ENCODE measurements around the gene ORM2.
"Not testable (repeated sequence)": the region's sequence is repeated elsewhere in the genome, so short reads cannot be mapped to it uniquely, and the experiment has no call there.

The ORM2 gene

DNA sequence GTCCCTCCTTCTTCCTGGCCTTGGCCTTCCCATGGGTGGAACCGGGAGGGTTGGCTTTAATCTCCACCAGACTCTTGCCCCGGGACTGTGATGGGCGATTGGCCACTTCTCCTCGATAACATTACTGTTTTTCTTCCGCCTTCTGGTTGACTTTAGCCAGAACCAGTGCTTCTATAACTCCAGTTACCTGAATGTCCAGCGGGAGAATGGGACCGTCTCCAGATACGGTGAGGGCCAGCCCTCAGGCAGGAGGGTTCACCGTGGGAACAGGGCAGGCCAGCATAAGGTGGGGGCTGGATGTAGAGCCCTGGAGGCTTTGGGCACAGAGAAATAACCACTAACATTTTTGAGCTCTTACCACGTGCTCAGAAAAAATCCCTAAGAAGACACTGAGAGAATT lies 967 bp downstream of the ORM2 start:
- DNase-seq (ENCODE audit: low read depth in 2 of 3, low spot score in 1 of 3): no peak

GRCh38 chr9:114331229-114332195 lies 1.8 kb downstream of the ORM2 start:
- not testable (repeated sequence) for DNase-seq (ENCODE audit: low read depth in 2 of 3, low spot score in 1 of 3)

DNA sequence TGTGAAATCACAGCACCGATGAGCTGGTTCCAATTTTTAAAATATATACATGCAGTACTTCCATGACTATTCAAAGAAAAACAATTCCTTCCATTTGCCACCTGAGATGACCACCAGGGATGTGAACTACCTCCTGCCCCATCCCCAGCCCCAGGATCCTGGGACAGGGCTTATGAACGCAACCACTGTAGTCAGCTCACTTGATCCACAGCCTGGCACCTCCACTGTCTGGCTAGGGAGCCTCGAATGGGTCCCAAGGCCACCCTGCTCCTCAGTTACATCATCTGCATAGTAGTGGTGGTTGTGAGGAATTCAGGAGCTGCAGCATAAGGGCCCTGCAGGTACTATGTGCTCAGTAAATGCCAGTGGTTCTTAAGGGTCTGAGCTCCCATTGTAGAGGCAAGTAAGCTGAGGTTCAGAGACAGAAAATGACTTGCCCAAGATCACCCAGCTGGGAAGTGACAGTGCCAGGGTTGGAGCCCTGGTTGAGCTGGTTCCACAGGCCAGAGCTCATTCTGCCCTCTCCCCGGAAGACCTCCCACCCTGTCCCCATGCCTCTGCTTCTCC lies 2.9 kb downstream of the ORM2 start:
- DNase-seq (ENCODE audit: low read depth in 2 of 3, low spot score in 1 of 3): not testable (repeated sequence)

DNA sequence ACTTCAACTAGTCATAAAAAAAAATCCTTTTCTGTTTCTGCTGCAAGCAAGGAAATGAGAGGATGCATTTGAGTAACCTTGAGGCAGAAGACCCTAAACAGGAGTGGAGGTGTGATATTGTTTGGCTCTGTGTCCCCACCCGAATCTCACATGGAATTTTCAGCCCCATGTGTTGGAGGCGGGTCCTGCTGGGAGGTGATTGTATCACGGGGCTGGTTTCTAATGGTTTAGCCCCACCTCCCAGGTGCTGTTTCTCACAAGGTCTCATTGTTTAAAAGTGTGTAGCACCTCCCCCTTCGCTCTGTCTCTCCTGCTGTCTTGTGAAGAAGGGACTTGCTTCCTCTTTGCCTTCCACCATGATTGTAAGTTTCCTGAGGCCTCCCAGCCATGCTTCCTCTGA lies 4.0 kb downstream of the ORM2 start:
- not testable (repeated sequence) for DNase-seq (ENCODE audit: low read depth in 2 of 3, low spot score in 1 of 3)

DNA sequence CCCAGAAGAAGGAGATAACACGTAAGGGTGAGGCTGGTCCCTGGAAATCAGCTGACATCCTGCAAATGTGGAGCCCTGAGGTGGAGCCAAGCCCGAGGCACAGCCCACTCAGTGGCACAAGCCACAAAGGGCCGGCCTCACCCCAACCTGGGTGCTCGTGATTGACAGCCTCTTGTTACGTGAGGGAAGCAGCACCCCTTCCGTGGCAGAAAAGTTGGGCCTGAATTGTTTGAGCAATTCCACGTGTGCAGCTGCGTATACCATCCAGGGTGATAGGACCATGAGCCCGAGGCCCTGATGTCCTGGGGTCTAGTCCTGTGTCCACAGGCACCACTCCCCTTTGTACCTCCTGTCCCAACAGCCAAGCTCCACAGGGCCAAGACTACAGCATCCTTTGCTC lies 4.8 kb downstream of the ORM2 start:
- DNase-seq (ENCODE audit: low read depth in 2 of 3, low spot score in 1 of 3): no peak

GRCh38 chr9:114335745-114336144 lies 6.1 kb downstream of the ORM2 start:
- no peak for DNase-seq (ENCODE audit: low read depth in 2 of 3, low spot score in 1 of 3)

DNA sequence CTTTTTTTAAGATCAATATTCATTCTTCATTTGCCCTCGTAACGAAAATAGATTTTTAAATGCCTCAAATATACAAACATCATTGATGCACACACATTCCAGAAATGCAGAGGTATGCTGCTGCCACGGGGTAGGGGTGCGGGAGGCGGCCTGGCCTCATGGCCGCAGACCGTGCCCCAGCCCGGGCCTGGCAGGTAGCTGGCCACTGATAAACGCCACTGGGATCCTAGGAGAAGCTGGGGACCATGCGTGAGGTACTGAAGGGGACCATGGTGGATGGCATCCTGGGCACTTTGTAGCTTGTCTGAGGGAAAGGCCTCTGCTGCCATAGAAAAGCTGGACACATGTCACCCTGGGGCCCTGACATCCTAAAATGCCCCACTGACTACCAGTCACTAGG lies 6.5 kb downstream of the ORM2 start:
- DNase-seq (ENCODE audit: low read depth in 2 of 3, low spot score in 1 of 3): no peak

GRCh38 chr9:114336699-114337395 lies 7.2 kb downstream of the ORM2 start:
- DNase-seq (ENCODE audit: low read depth in 2 of 3, low spot score in 1 of 3): no peak

GRCh38 chr9:114338187-114338586 lies 8.5 kb downstream of the ORM2 start:
- no peak for DNase-seq (ENCODE audit: low read depth in 2 of 3, low spot score in 1 of 3)

DNA sequence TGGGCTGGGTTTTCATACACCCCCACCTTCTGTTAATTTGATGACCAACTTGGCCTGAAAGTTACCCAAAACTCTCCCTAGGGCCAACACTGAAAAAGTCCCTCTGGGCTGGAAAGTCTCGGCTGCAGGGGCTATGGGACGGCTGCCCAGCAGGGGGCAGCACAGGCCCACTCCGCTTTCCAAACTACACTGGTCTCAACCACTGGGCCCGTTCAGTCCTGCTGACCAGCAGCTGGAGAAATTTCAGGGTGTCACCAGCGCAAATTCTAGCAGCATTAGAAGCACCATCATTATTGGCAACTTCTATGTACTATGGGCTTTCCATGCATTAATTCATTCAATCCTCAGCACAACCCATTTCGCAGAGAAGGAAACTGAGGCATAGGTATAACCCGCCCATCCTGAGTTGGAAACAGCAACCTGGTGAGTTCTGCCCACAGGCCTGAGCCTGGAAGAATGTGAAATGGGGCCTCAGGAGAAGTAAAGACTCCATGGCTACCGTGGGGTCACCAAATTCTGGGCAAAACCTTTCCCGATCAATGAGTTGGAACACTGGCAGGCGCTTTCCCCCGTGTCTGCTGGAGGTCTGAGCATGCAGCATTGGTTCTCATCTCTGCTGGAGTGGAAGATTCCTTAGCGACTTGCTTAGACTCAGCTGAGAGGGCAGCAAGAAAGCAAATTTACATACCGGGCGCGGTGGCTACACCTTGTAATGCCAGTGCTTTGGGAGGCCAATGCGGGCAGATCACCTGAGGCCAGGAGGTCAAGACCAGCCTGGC lies 9.7 kb downstream of the ORM2 start:
- peak in 2 of 3 donors; percentile 36 to 47 for DNase-seq (ENCODE audit: low read depth in 2 of 3, low spot score in 1 of 3)

DNA sequence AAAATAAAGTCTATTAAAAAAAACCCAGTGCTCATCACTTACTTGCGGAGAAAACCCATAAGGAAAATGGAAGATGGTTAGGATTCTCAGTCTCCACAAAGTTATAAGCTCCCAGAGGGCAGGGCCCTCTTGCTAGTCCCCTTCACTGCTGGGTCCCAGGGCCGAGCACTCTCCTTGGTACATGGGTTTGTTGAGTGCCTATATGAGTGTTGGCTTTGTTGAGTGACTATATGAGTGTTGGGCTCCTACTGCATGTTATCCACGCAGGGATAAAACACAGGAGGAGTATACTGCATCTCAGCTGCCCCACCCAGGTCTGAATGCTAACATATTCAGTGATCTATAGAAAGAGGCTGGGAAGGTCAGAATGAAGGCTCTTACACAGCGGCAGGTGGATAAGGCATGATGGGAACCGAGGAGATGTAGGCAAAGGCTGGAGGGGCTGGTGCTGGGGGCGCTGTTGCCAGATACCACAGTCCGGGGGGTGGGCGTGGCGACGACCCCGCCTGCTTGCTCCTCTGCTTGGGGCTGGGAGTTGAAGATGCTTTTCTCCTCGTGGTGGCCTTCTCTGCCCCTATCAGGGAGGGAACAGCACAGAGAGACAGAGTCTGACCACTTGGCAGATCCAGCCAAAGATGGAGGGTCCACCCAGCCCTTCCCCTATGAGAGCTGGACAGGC lies 11.6 kb downstream of the ORM2 start:
- DNase-seq (ENCODE audit: low read depth in 2 of 3, low spot score in 1 of 3): no peak

GRCh38 chr9:114341991-114342390 lies 12.3 kb downstream of the ORM2 start:
- DNase-seq (ENCODE audit: low read depth in 2 of 3, low spot score in 1 of 3): no peak

DNA sequence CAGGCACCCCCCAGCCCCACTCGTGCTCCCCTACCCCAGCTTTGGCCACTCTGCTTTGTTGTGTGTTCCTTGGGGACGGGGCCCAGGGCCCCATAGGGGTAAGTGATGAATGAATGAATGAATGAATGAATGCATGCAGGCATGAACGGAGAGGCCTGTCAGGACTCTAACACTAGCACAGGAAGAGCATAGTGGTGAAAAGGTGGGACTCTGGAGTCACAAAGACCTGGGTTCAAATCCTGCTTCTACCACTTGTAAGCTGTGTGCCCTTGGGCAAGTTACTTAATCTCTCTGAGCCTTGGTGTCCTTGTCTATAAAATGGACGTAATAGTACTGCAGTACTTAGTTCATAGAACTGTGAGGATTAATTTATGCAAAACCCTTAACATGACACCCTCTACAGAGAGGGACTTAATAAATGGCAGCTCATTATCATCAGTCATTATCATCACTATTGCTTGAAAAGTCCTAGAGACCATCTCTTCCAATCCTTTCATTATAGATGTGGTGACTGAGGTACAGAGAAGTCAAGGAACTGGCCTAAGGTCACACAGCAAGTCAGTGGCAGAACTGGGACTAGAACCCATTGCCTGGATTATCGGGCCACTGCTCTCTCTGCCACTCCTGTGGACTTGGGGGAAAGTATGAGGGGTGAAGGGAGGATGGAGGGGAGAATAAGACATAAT lies 13.2 kb downstream of the ORM2 start:
- DNase-seq (ENCODE audit: low read depth in 2 of 3, low spot score in 1 of 3): no peak

- DNase-seq (ENCODE audit: low read depth in 2 of 3, low spot score in 1 of 3): no peak
These were observed 14.0 kb downstream of the ORM2 start for GRCh38 chr9:114343471-114344187.

- no peak for DNase-seq (ENCODE audit: low read depth in 2 of 3, low spot score in 1 of 3)
These were observed 14.5 kb downstream of the ORM2 start for GRCh38 chr9:114344188-114344566.

- DNase-seq (ENCODE audit: low read depth in 2 of 3, low spot score in 1 of 3): no peak
These were observed 15.0 kb downstream of the ORM2 start for GRCh38 chr9:114344692-114345091.

DNA sequence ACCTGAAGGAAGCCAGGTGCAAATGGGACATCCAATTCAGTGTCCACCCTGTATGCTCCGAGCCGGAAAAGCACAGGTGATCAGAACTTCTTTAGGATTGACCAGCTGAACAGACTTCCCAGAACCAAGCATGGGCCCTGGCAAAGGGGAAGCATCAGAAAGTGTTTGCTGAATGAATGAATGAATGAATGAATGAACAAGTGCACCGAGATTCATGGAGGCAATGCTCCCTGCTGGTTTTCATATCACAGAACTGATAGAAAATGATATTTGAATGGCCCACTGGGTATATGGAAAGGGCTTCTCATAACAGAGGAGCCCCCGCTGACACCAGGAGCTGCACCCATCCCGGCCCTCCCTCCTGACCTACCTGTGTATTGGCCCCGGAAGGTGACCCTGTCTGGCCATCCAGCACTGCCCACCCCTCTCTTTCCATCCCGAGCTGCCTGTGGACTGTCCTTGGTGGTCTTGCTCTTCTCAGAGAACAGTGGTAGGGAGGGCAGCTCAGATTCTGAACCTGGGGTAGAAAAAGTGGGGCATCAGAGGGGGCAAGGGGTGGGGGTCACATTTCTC lies 15.9 kb downstream of the ORM2 start:
- no peak for DNase-seq (ENCODE audit: low read depth in 2 of 3, low spot score in 1 of 3)

DNA sequence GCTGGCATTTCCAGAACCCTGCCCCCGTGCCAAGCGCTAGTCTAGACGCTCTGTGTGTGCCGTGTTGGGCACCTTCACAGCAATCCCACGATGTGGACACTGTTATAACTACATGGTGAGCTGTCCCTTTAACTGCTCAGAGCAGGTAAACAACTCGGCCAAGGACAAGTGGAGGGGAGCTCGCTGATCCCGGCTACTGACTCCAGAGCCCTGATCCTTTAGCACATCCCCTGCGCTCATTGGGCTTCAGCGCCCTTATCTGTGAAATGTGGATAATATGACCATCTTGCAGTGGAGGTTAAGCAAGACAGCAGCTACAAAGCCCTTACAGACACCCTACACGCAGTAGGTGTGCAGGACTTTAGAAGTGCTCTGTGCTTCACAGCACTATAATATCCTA lies 16.5 kb downstream of the ORM2 start:
- no peak for DNase-seq (ENCODE audit: low read depth in 2 of 3, low spot score in 1 of 3)

DNA sequence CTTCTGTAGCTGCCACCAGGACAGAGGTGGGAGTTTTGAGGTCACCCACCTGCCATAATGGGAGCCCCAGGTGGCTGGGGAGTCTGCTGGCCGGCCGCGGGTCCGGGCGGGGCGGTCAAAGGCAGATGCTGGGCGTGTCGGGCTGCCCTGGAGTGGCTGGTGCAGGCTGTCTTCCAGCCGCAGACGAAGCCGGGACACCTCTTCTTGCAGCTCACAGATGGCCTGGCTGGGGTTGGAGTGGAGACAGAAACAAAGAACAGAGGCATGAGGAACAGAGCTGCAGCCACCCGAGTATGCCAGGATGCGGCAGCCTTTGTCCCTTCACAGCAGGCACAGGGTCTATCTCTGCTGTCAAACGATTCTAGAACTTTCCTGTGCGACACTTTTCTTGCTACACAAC lies 18.0 kb downstream of the ORM2 start:
- DNase-seq (ENCODE audit: low read depth in 2 of 3, low spot score in 1 of 3): no peak

All from stimulated activated CD4-positive, alpha-beta T cell treated with anti-CD3 and anti-CD28 coated beads, Interleukin-12 subunit alpha, Interleukin-12 subunit beta, amount 100 ng/mL, for 48 hours (primary cell).